Coronary artery (tissue), 2 donors: ENCODE results near the gene DGAT2.

ENCODE experiments used
- DNase-seq: peaks from one replicate; pipeline ENCODE4 v3.0.0-alpha.2; 2017; ENCODE audit warnings: low spot score
- H3K27ac ChIP-seq, 2 donors: fragments of 200-600 bp; sonication (generic); one replicate each; pipeline ENCODE4 v1.5.1; 2016 to 2019
- H3K4me3 ChIP-seq: fragments of 200-600 bp; sonication (generic); 2 replicates; pipeline ENCODE4 v1.5.1; 2016; ENCODE audit warnings: mild to moderate bottlenecking, moderate library complexity
- TF ChIP-seq, protein P1 (sequence below): fragments of 200-600 bp; sonication (generic); IDR thresholded peaks from one replicate; pipeline ENCODE4 v1.5.1; 2019; ENCODE audit warnings: antibody characterized with exemption

The DGAT2 gene

DNA sequence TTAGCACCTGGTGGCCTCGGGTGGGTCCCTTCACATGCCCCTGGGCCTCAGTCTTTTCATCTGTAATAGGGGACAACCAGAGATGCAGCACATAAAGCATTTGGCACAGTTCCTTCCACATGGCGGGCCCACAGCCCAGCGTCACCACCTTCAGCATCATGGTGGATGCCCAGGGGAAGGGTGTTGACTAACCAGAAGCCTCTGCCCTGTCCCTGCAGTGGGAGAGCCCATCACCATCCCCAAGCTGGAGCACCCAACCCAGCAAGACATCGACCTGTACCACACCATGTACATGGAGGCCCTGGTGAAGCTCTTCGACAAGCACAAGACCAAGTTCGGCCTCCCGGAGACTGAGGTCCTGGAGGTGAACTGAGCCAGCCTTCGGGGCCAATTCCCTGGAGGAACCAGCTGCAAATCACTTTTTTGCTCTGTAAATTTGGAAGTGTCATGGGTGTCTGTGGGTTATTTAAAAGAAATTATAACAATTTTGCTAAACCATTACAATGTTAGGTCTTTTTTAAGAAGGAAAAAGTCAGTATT lies 31.6 kb downstream of the DGAT2 start:
- H3K27ac ChIP-seq, result no peak overlapping the region
- no peak overlapping the region for H3K4me3 ChIP-seq
- TF ChIP-seq, protein P1, sequence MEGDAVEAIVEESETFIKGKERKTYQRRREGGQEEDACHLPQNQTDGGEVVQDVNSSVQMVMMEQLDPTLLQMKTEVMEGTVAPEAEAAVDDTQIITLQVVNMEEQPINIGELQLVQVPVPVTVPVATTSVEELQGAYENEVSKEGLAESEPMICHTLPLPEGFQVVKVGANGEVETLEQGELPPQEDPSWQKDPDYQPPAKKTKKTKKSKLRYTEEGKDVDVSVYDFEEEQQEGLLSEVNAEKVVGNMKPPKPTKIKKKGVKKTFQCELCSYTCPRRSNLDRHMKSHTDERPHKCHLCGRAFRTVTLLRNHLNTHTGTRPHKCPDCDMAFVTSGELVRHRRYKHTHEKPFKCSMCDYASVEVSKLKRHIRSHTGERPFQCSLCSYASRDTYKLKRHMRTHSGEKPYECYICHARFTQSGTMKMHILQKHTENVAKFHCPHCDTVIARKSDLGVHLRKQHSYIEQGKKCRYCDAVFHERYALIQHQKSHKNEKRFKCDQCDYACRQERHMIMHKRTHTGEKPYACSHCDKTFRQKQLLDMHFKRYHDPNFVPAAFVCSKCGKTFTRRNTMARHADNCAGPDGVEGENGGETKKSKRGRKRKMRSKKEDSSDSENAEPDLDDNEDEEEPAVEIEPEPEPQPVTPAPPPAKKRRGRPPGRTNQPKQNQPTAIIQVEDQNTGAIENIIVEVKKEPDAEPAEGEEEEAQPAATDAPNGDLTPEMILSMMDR, result no peak
- no peak for DNase-seq

DNA sequence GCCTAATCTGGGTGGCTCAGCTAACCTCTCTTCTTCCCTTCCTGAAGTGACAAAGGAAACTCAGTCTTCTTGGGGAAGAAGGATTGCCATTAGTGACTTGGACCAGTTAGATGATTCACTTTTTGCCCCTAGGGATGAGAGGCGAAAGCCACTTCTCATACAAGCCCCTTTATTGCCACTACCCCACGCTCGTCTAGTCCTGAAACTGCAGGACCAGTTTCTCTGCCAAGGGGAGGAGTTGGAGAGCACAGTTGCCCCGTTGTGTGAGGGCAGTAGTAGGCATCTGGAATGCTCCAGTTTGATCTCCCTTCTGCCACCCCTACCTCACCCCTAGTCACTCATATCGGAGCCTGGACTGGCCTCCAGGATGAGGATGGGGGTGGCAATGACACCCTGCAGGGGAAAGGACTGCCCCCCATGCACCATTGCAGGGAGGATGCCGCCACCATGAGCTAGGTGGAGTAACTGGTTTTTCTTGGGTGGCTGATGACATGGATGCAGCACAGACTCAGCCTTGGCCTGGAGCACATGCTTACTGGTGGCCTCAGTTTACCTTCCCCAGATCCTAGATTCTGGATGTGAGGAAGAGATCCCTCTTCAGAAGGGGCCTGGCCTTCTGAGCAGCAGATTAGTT lies 32.3 kb downstream of the DGAT2 start:
- Histone ChIP-seq H3K4me3 (no peak overlapping the region), H3K27ac (no peak overlapping the region)
- DNase-seq, result no peak
- TF ChIP-seq, protein P1, result no peak

DNA sequence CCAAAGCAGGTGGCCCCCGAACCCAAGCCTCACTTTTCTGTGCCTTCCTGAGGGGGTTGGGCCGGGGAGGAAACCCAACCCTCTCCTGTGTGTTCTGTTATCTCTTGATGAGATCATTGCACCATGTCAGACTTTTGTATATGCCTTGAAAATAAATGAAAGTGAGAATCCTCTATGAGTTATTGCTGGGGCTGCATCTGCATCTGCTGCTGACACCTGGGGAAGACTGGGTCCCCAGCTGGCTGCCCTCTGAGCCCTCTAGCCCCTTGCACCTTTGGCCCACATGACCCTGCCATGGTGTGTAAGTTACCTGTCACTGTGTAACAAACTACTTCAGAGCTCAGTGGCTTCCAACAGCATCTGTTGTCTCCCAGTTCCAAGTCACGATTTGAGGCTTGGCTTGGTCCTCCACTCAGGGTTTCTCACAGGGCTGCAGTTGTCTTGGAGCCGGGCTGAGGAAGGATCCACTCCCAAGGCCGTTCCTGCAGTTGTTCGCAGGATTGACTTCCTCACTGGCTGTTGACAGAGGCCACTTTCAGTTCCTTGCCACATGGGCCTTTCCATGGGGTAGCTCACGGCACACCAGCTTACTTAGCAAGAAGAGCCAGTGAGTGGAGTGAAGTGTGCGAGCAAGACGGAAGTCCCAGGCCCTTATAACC lies 32.9 kb downstream of the DGAT2 start:
- Histone ChIP-seq H3K4me3 (no peak overlapping the region), H3K27ac (no peak overlapping the region)
- TF ChIP-seq, protein P1, result no peak
- DNase-seq, result no peak

DNA sequence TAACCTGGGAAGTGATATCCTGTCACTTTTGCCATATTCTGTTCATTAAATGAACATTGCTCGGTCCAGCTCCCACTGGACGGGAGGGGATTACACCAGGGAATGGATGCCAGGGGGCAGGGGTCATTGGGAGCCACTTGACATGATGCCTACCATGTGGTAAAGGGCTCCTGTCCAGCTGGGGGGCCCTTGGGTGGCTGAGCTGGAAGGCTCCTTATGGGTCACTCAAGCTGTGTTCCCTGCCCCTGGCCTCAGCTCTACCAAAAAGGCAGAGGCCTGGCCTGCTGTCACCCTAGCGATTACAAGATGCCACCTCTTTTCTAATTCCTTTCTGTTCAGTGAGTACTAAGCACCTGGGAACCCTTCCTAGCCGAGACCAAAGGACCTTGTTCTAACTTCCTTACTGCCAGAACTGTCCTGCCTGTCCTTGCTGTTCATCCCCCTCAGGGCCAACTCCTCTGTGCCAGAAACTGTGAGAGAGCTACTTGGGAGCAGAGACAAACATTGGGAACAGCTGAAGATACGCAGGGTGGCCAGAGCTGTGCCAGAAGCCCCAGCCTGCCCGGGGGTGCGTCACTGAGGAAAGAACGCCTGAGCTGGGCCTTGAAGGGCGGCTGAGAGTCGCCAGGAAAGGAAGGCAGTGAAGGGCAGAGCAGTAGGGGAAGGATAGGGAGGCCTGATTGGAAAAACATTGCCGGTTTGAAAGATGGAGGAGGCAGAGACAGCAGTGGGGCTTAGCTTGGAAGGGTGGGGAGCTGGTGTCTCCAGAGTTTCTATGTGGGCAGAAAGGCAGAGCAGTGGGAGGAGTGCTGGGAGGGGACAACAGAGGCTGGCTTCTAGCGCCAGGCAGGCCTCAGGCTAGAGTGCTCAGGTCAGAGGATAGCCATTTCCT lies 33.7 kb downstream of the DGAT2 start:
- H3K4me3 ChIP-seq, result no peak overlapping the region
- H3K27ac ChIP-seq, result no peak overlapping the region
- DNase-seq, result no peak
- TF ChIP-seq, protein P1, result no peak

DNA sequence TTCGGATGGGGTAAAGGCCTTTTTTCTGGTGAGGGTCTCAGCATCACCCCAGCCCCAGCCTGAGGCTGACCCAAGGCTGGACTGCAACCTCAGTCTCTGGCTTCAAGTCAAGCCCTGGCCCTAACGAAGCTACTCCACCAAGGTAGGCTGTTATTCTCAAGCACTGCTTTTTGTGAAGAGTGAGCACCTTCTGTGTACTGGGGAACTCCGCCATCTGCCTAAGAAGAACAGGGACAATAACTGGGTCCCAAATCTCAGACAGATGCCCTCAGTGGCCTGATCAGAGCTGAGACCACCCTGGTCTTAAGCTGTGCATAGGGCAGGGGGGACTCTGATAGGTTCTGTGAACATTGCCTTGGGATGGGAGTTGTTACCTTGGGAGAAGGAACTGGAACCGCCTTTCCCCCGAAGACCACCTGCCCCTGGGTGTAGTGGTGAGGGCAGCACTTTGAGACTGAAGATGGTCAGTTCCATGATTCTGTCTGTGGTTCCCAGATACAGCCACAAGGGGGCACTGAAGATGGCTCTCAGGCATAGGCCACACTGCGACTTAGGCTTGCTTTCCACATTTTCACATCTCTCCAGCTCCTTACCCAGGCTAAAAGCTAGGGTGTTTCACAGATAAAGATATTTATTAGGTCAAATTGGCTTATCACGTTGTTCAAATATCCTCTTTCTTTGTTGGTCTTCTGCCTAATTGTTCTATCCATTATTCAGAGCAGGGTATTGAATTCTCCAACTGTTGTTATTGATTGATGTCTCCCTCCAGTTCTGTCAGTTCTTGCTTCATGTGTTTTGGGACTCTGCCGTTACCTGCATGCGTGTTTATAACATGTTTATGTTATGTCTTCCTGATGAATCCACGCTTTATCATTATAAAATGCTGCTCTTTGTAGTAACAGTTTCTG lies 34.6 kb downstream of the DGAT2 start:
- no peak overlapping the region for H3K27ac ChIP-seq
- TF ChIP-seq, protein P1, result peak; percentile 85
- no peak for DNase-seq
- no peak overlapping the region for H3K4me3 ChIP-seq

DNA sequence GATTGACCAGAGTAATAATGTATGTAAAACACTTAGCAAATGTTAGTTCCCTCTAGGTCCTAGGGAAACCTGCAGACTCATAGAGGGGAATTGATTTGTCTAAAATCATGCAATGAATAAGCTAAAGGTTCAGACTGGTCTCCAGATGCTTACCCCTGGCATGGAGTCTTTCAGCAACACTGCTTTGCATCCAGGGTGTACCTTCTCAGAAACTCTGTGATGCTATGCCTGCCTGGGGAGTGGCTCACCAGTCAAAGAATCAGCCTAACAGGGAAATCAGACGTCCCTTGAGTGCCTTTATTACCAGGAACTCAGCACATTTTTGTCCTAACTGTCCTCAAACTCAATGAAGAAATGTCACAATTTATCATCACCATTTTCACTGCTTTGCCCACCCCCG lies 40.5 kb downstream of the DGAT2 start:
- DNase-seq, result no peak
- H3K27ac ChIP-seq, result no peak overlapping the region

More for the DNA sequence above, 40.5 kb downstream of the DGAT2 start:
- no peak overlapping the region for H3K4me3 ChIP-seq
- TF ChIP-seq, protein P1, result no peak
